Kidney epithelial cell (primary cell): ENCODE results near the gene ZNF101. TPM values are rescaled to one million over a fixed set of nuclear protein-coding genes. Genes with fewer than 3 reads are reported as not detected.
"Not testable (repeated sequence)": the region's sequence is repeated elsewhere in the genome, so short reads cannot be mapped to it uniquely, and the experiment has no call there.

ENCODE experiments used
- DNase-seq: peaks from one replicate; pipeline ENCODE4 v3.0.0-alpha.2; 2010; ENCODE audit warnings: low read depth
- H3K27me3 ChIP-seq: 2 replicates; pipeline ENCODE4 v1.6.0; 2011; ENCODE audit warnings: low read length; ENCODE audit not compliant: control insufficient read depth, insufficient read depth
- H3K36me3 ChIP-seq: 2 replicates; pipeline ENCODE4 v1.5.1; 2011; ENCODE audit warnings: low read length; ENCODE audit not compliant: control insufficient read depth, insufficient read depth
- H3K4me3 ChIP-seq: 2 replicates; pipeline ENCODE4 v1.5.1; 2011; ENCODE audit warnings: low read depth, mild to moderate bottlenecking, control low read depth, low read length
- CTCF ChIP-seq: IDR thresholded peaks from 2 replicates; pipeline ENCODE4 v1.5.1; 2011; ENCODE audit warnings: mild to moderate bottlenecking, moderate library complexity, low read length, control low read depth, inconsistent platforms; ENCODE audit not compliant: insufficient read depth, poor library complexity, severe bottlenecking
- total RNA-seq: library from RNA; depleted of rRNA; stranded (reverse); fragments of >200 nt; gene quantifications from 2 replicates; pipeline ENCODE4 v1.2.3, GENCODE V29; 2015

ZNF101 gene
- total RNA-seq, 1 donor from 2014 or later = 5.3 TPM

DNA sequence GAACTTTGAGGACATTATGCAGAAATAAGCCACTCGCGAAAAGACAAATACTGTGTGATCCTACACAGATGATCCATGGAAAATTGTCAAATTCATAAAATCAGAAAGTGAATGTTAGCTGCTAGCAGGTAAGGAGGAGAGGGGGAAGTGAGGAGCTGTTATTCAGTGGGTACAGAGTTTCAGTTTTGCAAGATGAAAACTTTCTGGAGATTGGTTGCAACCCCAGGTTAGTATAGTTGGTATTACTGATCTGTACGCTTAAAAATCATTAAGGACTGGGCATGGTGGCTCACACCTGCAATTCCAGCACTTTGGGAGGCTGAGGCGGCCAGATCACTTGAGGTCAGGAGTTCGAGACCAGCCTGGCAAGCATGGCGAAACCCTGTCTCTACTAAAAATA lies 17.9 kb downstream of the ZNF101 start:
- no peaks in the 10 kb centered on the region for H3K36me3 ChIP-seq
- no peak overlapping the region for H3K4me3 ChIP-seq
- DNase-seq = no peak
- no peak for TF ChIP-seq CTCF
- no peaks in the 10 kb centered on the region for H3K27me3 ChIP-seq

DNA sequence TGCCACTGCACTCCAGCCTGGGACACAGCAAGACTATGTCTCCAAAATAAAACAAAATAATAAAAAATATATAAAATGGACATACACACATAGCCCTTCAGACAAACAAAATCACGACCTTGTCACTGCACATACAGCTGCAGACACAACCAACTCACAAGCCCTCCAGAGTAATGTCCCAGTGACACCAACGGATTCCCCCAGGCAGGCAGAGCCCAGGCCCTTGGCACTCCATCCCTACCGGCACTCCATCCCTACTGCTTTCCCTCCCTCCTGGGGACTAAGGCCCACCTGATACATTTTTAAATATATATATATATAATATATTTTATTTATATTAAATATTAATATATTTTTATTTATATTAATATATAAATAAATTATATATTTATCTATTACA lies 18.5 kb downstream of the ZNF101 start:
- Histone ChIP-seq H3K27me3 (no peaks in the 10 kb centered on the region), H3K36me3 (no peaks in the 10 kb centered on the region), H3K4me3 (no peak overlapping the region)
- TF ChIP-seq CTCF = no peak
- DNase-seq = no peak

GRCh38 chr19:19689023-19689422 lies 20.4 kb downstream of the ZNF101 start:
- not testable (repeated sequence) for H3K36me3 ChIP-seq, H3K4me3 ChIP-seq, DNase-seq, H3K27me3 ChIP-seq

DNA sequence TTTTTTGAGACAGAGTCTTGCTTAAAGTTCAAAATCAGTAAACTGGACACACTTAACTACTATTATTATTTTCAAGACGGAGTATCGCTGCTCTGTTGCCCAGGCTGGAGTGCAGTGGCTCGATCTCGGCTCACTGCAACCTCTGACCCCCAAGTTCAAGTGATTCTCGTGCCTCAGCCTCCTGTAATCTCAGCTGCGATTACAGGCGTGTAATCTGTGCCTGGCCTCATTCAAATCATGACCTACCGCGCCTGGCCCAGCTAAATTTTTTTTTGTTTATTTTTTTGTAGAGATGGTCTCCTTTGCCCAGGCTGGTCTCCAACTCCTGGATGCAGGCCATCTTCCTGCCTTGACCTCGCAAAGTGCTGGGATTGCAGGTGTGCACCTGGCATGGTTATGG lies 23.0 kb downstream of the ZNF101 start:
- Histone ChIP-seq H3K4me3 (no peak overlapping the region), H3K27me3 (no peaks in the 10 kb centered on the region), H3K36me3 (no peaks in the 10 kb centered on the region)
- no peak for DNase-seq
- TF ChIP-seq CTCF = no peak

- H3K36me3 ChIP-seq = no peaks in the 10 kb centered on the region
- no peak overlapping the region for H3K4me3 ChIP-seq
- no peak for DNase-seq
- no peak for TF ChIP-seq CTCF
- no peaks in the 10 kb centered on the region for H3K27me3 ChIP-seq
These were observed 27.7 kb downstream of the ZNF101 start for GRCh38 chr19:19696386-19696785.

DNA sequence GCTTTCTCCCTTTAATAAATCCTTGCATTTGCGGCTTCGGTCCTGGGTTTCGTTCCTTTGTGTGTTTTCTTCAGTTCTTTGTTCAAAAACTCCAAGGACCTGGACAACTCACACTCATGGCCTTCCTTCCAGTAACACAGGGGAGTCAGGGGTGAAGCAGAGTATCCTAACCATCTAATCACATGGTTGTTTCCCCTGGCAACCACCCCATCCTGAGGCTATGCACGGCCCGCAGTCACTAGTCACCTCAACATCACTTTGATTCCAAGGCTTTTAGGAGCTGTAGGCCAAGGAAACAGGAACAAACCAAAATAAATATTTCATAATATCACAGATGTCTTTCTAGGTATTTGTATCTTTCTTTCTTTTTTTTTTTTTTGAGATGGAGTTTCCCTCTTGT lies 28.9 kb downstream of the ZNF101 start:
- Histone ChIP-seq H3K4me3 (no peak overlapping the region), H3K27me3 (no peaks in the 10 kb centered on the region), H3K36me3 (no peaks in the 10 kb centered on the region)
- DNase-seq = no peak
- TF ChIP-seq CTCF = no peak

GRCh38 chr19:19700493-19700892 lies 31.9 kb downstream of the ZNF101 start:
- not testable (repeated sequence) for DNase-seq, H3K36me3 ChIP-seq, H3K4me3 ChIP-seq

More at GRCh38 chr19:19700493-19700892, 31.9 kb downstream of the ZNF101 start:
- H3K27me3 ChIP-seq = not testable (repeated sequence)
